CD14-positive monocyte (primary cell): Measurements from ENCODE around the gene TBCEL. TPM values are rescaled to one million over a fixed set of nuclear protein-coding genes. Genes with fewer than 3 reads are reported as not detected.

Experiments
- DNase-seq, 3 donors: peaks; one replicate each; pipeline ENCODE4 v3.0.0-alpha.2; 2011 to 2022
- H2AFZ ChIP-seq: 2 replicates; pipeline ENCODE4 v1.6.0; 2012; ENCODE audit warnings: mild to moderate bottlenecking, low read depth, low read length, inconsistent platforms; ENCODE audit not compliant: insufficient read depth, poor library complexity, severe bottlenecking
- H3K27ac ChIP-seq, 2 donors: 1 replicate in 1 of 2; 2 replicates in 1 of 2; pipeline ENCODE4 v1.5.1; 2012 to 2013; ENCODE audit warnings: low read length in 2 of 2, control low read depth in 1 of 2, inconsistent platforms in 1 of 2, low read depth in 1 of 2, mild to moderate bottlenecking in 1 of 2
- H3K27me3 ChIP-seq, 2 donors: one replicate each; pipeline versions ENCODE4 v1.6.0 to v1.6.1; 2011 to 2013; ENCODE audit warnings: low read length in 2 of 2; ENCODE audit not compliant: control insufficient read depth in 2 of 2, insufficient read depth in 2 of 2
- H3K36me3 ChIP-seq, 2 donors: replicated peaks in 1 of 2; 1 replicate in 1 of 2; 2 replicates in 1 of 2; pipeline versions ENCODE4 v1.5.1 to v1.6.1; 2012 to 2013; ENCODE audit warnings: low read length in 2 of 2, control low read depth in 1 of 2, inconsistent platforms in 1 of 2, mild to moderate bottlenecking in 1 of 2; ENCODE audit not compliant: insufficient read depth in 2 of 2, control insufficient read depth in 1 of 2
- H3K4me1 ChIP-seq, 2 donors: 1 replicate in 1 of 2; 2 replicates in 1 of 2; pipeline versions ENCODE4 v1.5.1 to v1.6.1; 2012 to 2013; ENCODE audit warnings: low read length in 2 of 2, control low read depth in 1 of 2, inconsistent platforms in 1 of 2, mild to moderate bottlenecking in 1 of 2, moderate library complexity in 1 of 2; ENCODE audit not compliant: insufficient read depth in 2 of 2, control insufficient read depth in 1 of 2
- H3K4me2 ChIP-seq: replicated peaks from 2 replicates; pipeline ENCODE3; 2012; ENCODE audit warnings: low read length, moderate library complexity, mild to moderate bottlenecking; ENCODE audit not compliant: poor library complexity, severe bottlenecking; ENCODE audit errors: extremely low read depth
- H3K4me3 ChIP-seq, 3 experiments: fragments of 200-600 bp in 1 of 3; sonication (generic) in 1 of 3; replicated peaks in 1 of 3; 1 replicate in 2 of 3; 2 replicates in 1 of 3; pipeline ENCODE4 v1.5.1; 2011 to 2013; ENCODE audit warnings: low read length in 3 of 3, mild to moderate bottlenecking in 3 of 3, control low read depth in 2 of 3, low read depth in 2 of 3, inconsistent platforms in 1 of 3, moderate library complexity in 1 of 3
- H3K79me2 ChIP-seq: 2 replicates; pipeline ENCODE4 v1.6.0; 2012; ENCODE audit warnings: mild to moderate bottlenecking, control low read depth, inconsistent platforms, low read length, moderate library complexity; ENCODE audit not compliant: insufficient read depth
- H3K9ac ChIP-seq: 2 replicates; pipeline ENCODE4 v1.6.0; 2017; ENCODE audit warnings: low read length, mild to moderate bottlenecking; ENCODE audit not compliant: insufficient read depth, poor library complexity, severe bottlenecking
- H3K9me3 ChIP-seq, 2 donors: replicated peaks in 1 of 2; 1 replicate in 1 of 2; 2 replicates in 1 of 2; pipeline versions ENCODE4 v1.5.1 to v1.6.1; 2012 to 2013; ENCODE audit warnings: low read length in 2 of 2, control low read depth in 1 of 2; ENCODE audit not compliant: control insufficient read depth in 1 of 2, insufficient read depth in 1 of 2
- H4K20me1 ChIP-seq: 2 replicates; pipeline ENCODE4 v1.6.0; 2012; ENCODE audit warnings: mild to moderate bottlenecking, low read length, control low read depth, moderate library complexity; ENCODE audit not compliant: insufficient read depth
- H3K27ac Mint-ChIP-seq, 7 donors: one replicate each; pipeline ENCODE4 v1.8.0; 2020; ENCODE audit warnings: mild to moderate bottlenecking in 7 of 7, mixed read lengths in 7 of 7, moderate library complexity in 6 of 7, inconsistent platforms in 2 of 7
- H3K27me3 Mint-ChIP-seq, 3 donors: one replicate each; pipeline ENCODE4 v1.8.0; 2021 to 2022; ENCODE audit warnings: low read depth in 3 of 3, mild to moderate bottlenecking in 3 of 3, mixed read lengths in 3 of 3, moderate library complexity in 3 of 3, inconsistent platforms in 1 of 3
- H3K36me3 Mint-ChIP-seq, 2 donors: one replicate each; pipeline ENCODE4 v1.8.0; 2020; ENCODE audit warnings: mixed read lengths in 2 of 2, inconsistent platforms in 1 of 2, mild to moderate bottlenecking in 1 of 2
- H3K4me1 Mint-ChIP-seq: one replicate; pipeline ENCODE4 v1.8.0; 2020; ENCODE audit warnings: mild to moderate bottlenecking, mixed read lengths
- H3K4me3 Mint-ChIP-seq, 2 donors: one replicate each; pipeline ENCODE4 v1.8.0; 2020; ENCODE audit warnings: mild to moderate bottlenecking in 2 of 2, mixed read lengths in 2 of 2, moderate library complexity in 1 of 2
- H3K9me3 Mint-ChIP-seq, 7 donors: one replicate each; pipeline ENCODE4 v1.8.0; 2020 to 2022; ENCODE audit warnings: mixed read lengths in 7 of 7, mild to moderate bottlenecking in 6 of 7, moderate library complexity in 6 of 7, inconsistent platforms in 2 of 7
- whole genome bisulfite sequencing: methylation state at CpG from one replicate; pipeline ENCODE4 v1.1.5; 2013; ENCODE audit warnings: missing lambda C conversion rate; ENCODE audit not compliant: insufficient coverage; 5-methylcytosine and 5-hydroxymethylcytosine counted together
- intact Hi-C, 2 donors: fragments of 100-400 bp; cut with micrococcal nuclease; formaldehyde crosslinking; loops; one replicate each; pipeline versions ENCODE4 v1.15.0 to v1.15.1; 2023
- polyA plus RNA-seq, 3 donors: library from polyadenylated mRNA; depleted of rRNA in 1 of 3; unstranded in 2 of 3; stranded (reverse) in 1 of 3; fragments of 300-500 nt in 2 of 3; fragments of >200 nt in 1 of 3; fragmentation: Illumina TruSeq in 2 of 3; gene quantifications; 1 replicate in 2 of 3; 2 replicates in 1 of 3; pipeline ENCODE4 v1.2.3, GENCODE V29; 2012 to 2021
- TF ChIP-seq, protein P1 (sequence below): fragments of 200-600 bp; IDR thresholded peaks from one replicate; pipeline ENCODE4 v1.8.0; 2022; ENCODE audit warnings: antibody characterized with exemption, mild to moderate bottlenecking

The TBCEL gene
- polyA plus RNA-seq, 3 donors = 3.9 to 6.5 (median 5.0) TPM

DNA sequence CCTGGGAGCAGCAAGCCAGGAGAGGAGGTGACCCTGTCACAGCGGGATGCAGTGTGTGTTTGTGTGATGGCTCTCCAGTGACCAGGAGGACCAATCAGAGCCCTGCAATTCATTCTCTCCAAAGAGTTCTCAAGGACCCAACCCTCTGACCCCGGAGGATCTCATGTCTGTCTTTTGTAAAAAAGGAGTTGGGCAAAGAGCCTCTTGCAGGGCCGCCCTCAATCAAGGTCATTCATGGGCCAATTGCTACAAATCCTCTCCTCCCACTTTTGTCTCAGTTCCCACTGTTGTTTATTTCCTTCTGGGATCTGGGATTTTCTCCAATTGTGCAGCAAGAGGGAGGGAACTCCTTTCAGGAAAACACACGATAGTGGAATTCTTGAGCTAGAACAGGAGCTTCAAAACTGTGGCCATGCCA, 81.2 kb downstream of the TBCEL start:
- H2AFZ ChIP-seq = no peak overlapping the region
- no peak overlapping the region for H3K9ac ChIP-seq
- H4K20me1 ChIP-seq = no peaks in the 10 kb centered on the region
- 100% methylated on average over 2 of the region's 4 CpGs for WGBS
- no peak overlapping the region for H3K4me3 ChIP-seq
- Mint-ChIP-seq H3K4me3 (no peak overlapping the region), H3K9me3 (no peaks in the 10 kb centered on the region), H3K4me1 (no peaks in the 10 kb centered on the region), H3K27ac (no peak overlapping the region), H3K27me3 (peaks cover 4 to 10% (median 5%) of the 10 kb centered on the region in 3 donors), H3K36me3 (no peaks in the 10 kb centered on the region)
- H3K9me3 ChIP-seq = no peaks in the 10 kb centered on the region
- no peak overlapping the region for H3K27ac ChIP-seq
- DNase-seq = no peak
- H3K36me3 ChIP-seq = no peaks in the 10 kb centered on the region
- no peaks in the 10 kb centered on the region for H3K79me2 ChIP-seq
- intact Hi-C loops = no loop called here
- H3K27me3 ChIP-seq = peaks cover 0 to under 1% of the 10 kb centered on the region in 2 donors
- no peaks in the 10 kb centered on the region for H3K4me1 ChIP-seq
- TF ChIP-seq, protein P1, sequence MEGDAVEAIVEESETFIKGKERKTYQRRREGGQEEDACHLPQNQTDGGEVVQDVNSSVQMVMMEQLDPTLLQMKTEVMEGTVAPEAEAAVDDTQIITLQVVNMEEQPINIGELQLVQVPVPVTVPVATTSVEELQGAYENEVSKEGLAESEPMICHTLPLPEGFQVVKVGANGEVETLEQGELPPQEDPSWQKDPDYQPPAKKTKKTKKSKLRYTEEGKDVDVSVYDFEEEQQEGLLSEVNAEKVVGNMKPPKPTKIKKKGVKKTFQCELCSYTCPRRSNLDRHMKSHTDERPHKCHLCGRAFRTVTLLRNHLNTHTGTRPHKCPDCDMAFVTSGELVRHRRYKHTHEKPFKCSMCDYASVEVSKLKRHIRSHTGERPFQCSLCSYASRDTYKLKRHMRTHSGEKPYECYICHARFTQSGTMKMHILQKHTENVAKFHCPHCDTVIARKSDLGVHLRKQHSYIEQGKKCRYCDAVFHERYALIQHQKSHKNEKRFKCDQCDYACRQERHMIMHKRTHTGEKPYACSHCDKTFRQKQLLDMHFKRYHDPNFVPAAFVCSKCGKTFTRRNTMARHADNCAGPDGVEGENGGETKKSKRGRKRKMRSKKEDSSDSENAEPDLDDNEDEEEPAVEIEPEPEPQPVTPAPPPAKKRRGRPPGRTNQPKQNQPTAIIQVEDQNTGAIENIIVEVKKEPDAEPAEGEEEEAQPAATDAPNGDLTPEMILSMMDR = no peak
- H3K4me2 ChIP-seq = no peak overlapping the region

DNA sequence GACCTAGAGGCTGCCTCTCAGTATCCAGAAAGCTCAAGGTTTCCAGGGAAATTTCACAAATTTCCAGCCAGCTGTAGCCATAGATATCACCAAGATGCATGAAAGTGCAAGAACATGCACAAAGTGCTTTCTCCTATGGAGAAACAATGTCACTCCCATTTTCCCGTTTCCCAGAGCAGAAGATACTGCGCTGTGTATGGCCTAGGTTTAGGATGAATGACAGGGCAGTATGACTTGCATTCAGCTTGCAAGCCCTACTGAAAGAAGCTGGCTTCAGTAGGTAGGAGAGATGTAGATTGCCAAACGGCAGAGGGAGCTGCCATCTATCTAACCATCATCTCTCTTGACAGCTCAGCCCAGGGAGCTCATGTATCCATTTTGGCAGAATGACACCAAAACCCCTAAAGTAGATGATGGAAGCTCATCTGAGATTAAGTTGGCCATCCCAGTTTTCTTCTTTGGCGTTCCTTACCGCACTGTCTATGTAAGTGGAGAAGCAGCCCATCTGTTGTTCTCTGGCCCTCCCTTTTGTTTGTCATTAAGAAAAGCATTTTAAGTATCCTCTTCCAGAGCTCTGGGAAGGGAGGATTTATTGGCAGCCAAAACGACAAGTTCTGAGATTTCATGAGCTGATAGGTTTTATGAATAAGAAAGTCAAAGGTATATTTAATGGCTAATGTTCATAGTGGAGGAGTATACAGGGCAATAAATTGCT, 81.7 kb downstream of the TBCEL start:
- H3K27ac Mint-ChIP-seq = no peak overlapping the region
- no peak overlapping the region for H3K9ac ChIP-seq
- no peaks in the 10 kb centered on the region for H3K36me3 Mint-ChIP-seq
- H3K27me3 Mint-ChIP-seq = peaks cover 4 to 10% (median 5%) of the 10 kb centered on the region in 3 donors
- H3K4me1 ChIP-seq = no peaks in the 10 kb centered on the region
- 93% methylated on average over 2 of the region's 6 CpGs for WGBS
- no peaks in the 10 kb centered on the region for H3K36me3 ChIP-seq
- H3K27me3 ChIP-seq = peaks cover 0 to 2% of the 10 kb centered on the region in 2 donors
- DNase-seq = no peak
- H3K9me3 ChIP-seq = no peaks in the 10 kb centered on the region
- H3K4me3 ChIP-seq = no peak overlapping the region
- intact Hi-C loops = no loop called here
- H3K4me3 Mint-ChIP-seq = no peak overlapping the region
- H3K79me2 ChIP-seq = no peaks in the 10 kb centered on the region
- H4K20me1 ChIP-seq = no peaks in the 10 kb centered on the region
- no peaks in the 10 kb centered on the region for H3K4me1 Mint-ChIP-seq
- H3K4me2 ChIP-seq = no peak overlapping the region
- no peaks in the 10 kb centered on the region for H3K9me3 Mint-ChIP-seq
- H2AFZ ChIP-seq = no peak overlapping the region
- H3K27ac ChIP-seq = no peak overlapping the region
- TF ChIP-seq, protein P1 = no peak
